Upper lobe of left lung (tissue), 6 donors: ENCODE measurements around the gene IRS1. TPM values are rescaled to one million over a fixed set of nuclear protein-coding genes. Genes with fewer than 3 reads are reported as not detected.

ENCODE experiments used
- ATAC-seq, 2 donors: fragments of 200-7000 bp; cut with Tn5 transposase; one replicate each; pipeline ENCODE4 v1.9.1; 2022; ENCODE audit warnings: mild to moderate bottlenecking in 2 of 2, moderate library complexity in 2 of 2; ENCODE audit not compliant: low FRiP score in 2 of 2
- DNase-seq, 2 donors: peaks; one replicate each; pipeline ENCODE4 v3.0.0-alpha.2; 2019 to 2020
- H3K27ac ChIP-seq, 4 donors: fragments of 200-600 bp; sonication (generic); one replicate each; pipeline ENCODE4 v1.5.1; 2016 to 2019
- H3K27me3 ChIP-seq, 4 donors: fragments of 200-600 bp; sonication (generic); one replicate each; pipeline ENCODE4 v1.5.1; 2017 to 2019
- H3K36me3 ChIP-seq, 4 donors: fragments of 200-600 bp; sonication (generic); one replicate each; pipeline ENCODE4 v1.5.1; 2016 to 2019
- H3K4me1 ChIP-seq, 4 donors: fragments of 200-600 bp; sonication (generic); one replicate each; pipeline ENCODE4 v1.5.1; 2018 to 2019
- H3K4me3 ChIP-seq, 4 donors: fragments of 200-600 bp; sonication (generic); one replicate each; pipeline ENCODE4 v1.5.1; 2017 to 2019; ENCODE audit warnings: mild to moderate bottlenecking in 2 of 4, moderate library complexity in 1 of 4
- H3K9me3 ChIP-seq, 4 donors: fragments of 200-600 bp; sonication (generic); one replicate each; pipeline ENCODE4 v1.5.1; 2018 to 2019
- CTCF ChIP-seq, 6 experiments: fragments of 450-650 bp in 4 of 6; fragments of 200-600 bp in 2 of 6; sonication (generic) in 2 of 6; IDR thresholded peaks; one replicate each; pipeline ENCODE4 v1.5.1; 2016 to 2019; ENCODE audit warnings: antibody characterized with exemption in 6 of 6
- EP300 ChIP-seq, 4 donors: sonication (generic); formaldehyde crosslinking; IDR thresholded peaks; one replicate each; pipeline ENCODE4 v1.5.1; 2017; ENCODE audit warnings: antibody characterized with exemption in 4 of 4, control low read depth in 2 of 4
- POLR2A ChIP-seq, 4 donors: fragments of 450-650 bp; IDR thresholded peaks; one replicate each; pipeline ENCODE4 v1.5.1; 2016 to 2017; ENCODE audit warnings: antibody characterized with exemption in 4 of 4, mild to moderate bottlenecking in 2 of 4
- POLR2AphosphoS5 ChIP-seq, 2 donors: sonication (generic); formaldehyde crosslinking; IDR thresholded peaks; one replicate each; pipeline ENCODE4 v1.5.1; 2017; ENCODE audit warnings: antibody characterized with exemption in 2 of 2
- WGBS, 2 donors: methylation state at CpG; one replicate each; pipeline ENCODE4 v1.1.5; 2017 to 2018; 5-methylcytosine and 5-hydroxymethylcytosine counted together
- total RNA-seq, 6 donors: library from RNA; depleted of rRNA in 4 of 6; stranded (reverse); fragments of >200 nt in 4 of 6; gene quantifications; one replicate each; pipeline versions ENCODE4 v1.1.0 to v1.2.1, GENCODE V29; 2016 to 2021
- donor health status: DM: no; HTN: no; CAD: no; lungs with moderate emphysema.
- donor health status: DM: no; HTN: yes; CAD: no; lungs with severe emphysema.

The IRS1 gene
- total RNA-seq, 6 donors from 2014 or later, result 9.3 to 14.3 (median 12.4) TPM

- 52 to 54% methylated on average over 7 of the region's 7 CpGs for WGBS, 2 donors
- H3K4me1 ChIP-seq, result peaks cover 32 to 63% (median 44%) of the 10 kb centered on the region in 4 donors
Measured at GRCh38 chr2:226792155-226792881, 7.3 kb downstream of the IRS1 start.

GRCh38 chr2:226791487-226792081 is 8.0 kb downstream of the IRS1 start:
- Histone ChIP-seq H3K9me3 (no peaks in the 10 kb centered on the region), H3K36me3 (peaks cover 0 to 4% (median 0%) of the 10 kb centered on the region in 4 donors), H3K27me3 (no peaks in the 10 kb centered on the region), H3K4me1 (peaks cover 32 to 60% (median 44%) of the 10 kb centered on the region in 4 donors), H3K27ac (peak overlapping the region; percentile 88 to 92 (median 89)), H3K4me3 (peak overlapping the region; percentile 57 to 91 (median 70))
- DNase-seq, result peak; percentile 91 to 99
- TF ChIP-seq POLR2AphosphoS5 (IDR thresholded peaks at IDR 0.05) (peak in 1 of 2 donors; percentile 28), POLR2A (IDR thresholded peaks at IDR 0.05) (peak in 3 of 4 donors; percentile 19 to 83 (median 48)), EP300 (IDR thresholded peaks at IDR 0.05) (no peak), CTCF (IDR thresholded peaks at IDR 0.05) (peak; percentile 62 to 91 (median 86))
- peak; percentile 96 to 99 for ATAC-seq
- WGBS, 2 donors, result 1% methylated on average over 19 to 33 of the region's 56 CpGs

More at GRCh38 chr2:226792155-226792881, 7.3 kb downstream of the IRS1 start:
- peaks cover 0 to 4% (median 0%) of the 10 kb centered on the region in 4 donors for H3K36me3 ChIP-seq
- DNase-seq (no peak), ATAC-seq (no peak)
- H3K9me3 ChIP-seq, result no peaks in the 10 kb centered on the region
- peak overlapping the region; percentile 57 to 91 (median 70) for H3K4me3 ChIP-seq
- no peaks in the 10 kb centered on the region for H3K27me3 ChIP-seq
- no peak for TF ChIP-seq EP300 (IDR thresholded peaks at IDR 0.05)
- no peak for TF ChIP-seq POLR2A (IDR thresholded peaks at IDR 0.05)
- peak overlapping the region; percentile 88 to 92 (median 89) for H3K27ac ChIP-seq

DNA sequence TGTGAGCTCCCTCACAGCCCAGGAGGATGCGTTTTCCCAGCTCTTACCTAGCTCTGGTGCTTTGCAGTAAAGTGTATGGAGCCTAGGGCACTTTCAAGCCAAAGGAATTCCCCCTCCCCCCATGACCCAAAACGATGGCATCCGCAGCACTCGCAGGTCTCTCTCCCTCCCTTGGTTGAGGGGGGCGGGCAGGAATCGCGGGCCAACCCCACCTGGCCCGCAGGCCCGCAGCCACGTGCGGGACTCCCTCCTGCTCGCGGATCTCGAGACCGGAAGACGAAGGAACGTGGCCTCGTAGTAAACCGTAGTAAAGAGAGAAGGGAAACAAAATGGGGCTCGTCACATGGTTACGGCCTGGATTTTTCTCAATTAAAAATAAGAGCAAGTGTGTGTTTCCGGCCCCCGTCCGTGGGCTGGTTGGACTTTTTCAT is 8.5 kb downstream of the IRS1 start:
- peak overlapping the region; percentile 26 to 91 (median 64) for H3K4me3 ChIP-seq
- no peak for TF ChIP-seq POLR2A (IDR thresholded peaks at IDR 0.05)
- peak; percentile 15 to 30 for TF ChIP-seq POLR2AphosphoS5 (IDR thresholded peaks at IDR 0.05)

DNA sequence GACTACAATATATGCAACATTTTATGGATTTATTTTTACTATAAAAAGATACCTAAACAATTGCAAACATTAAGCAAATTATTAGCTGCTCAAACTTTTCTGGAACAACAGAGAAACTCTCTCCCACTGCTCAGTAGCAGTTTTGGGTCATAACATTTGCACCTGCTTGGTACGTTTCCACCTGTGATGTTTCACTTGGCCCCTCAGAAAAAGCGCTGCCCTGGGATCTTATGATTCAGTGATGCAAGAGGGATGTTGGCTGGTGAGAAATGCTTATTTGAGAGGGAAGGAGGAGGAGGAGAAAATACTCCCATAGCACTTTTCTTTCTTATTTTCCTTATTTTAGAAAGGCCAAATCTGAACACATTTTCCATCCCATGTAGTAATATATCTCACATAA is 9.2 kb downstream of the IRS1 start:
- Histone ChIP-seq H3K27me3 (no peaks in the 10 kb centered on the region), H3K36me3 (no peaks in the 10 kb centered on the region), H3K9me3 (no peaks in the 10 kb centered on the region), H3K4me3 (peak overlapping the region in 1 of 4 donors; percentile 91), H3K27ac (peak overlapping the region; percentile 88 to 92 (median 89)), H3K4me1 (peaks cover 29 to 48% (median 34%) of the 10 kb centered on the region in 4 donors)
- no peak for DNase-seq
- ATAC-seq, result no peak
- 85 to 94% methylated on average over 2 of the region's 2 CpGs for WGBS, 2 donors
- no peak for TF ChIP-seq EP300 (IDR thresholded peaks at IDR 0.05)
- no peak for TF ChIP-seq CTCF (IDR thresholded peaks at IDR 0.05)
- no peak for TF ChIP-seq POLR2AphosphoS5 (IDR thresholded peaks at IDR 0.05)
- no peak for TF ChIP-seq POLR2A (IDR thresholded peaks at IDR 0.05)

More for the DNA sequence above, 8.5 kb downstream of the IRS1 start:
- no peak for DNase-seq
- ATAC-seq, result peak; percentile 64 to 69
- Histone ChIP-seq H3K36me3 (peaks cover 0 to under 1% (median 0%) of the 10 kb centered on the region in 4 donors), H3K4me1 (peaks cover 32 to 55% (median 40%) of the 10 kb centered on the region in 4 donors), H3K27ac (peak overlapping the region; percentile 88 to 92 (median 89)), H3K9me3 (no peaks in the 10 kb centered on the region), H3K27me3 (no peaks in the 10 kb centered on the region)
- 1 to 4% methylated on average over 20 to 24 of the region's 24 CpGs for WGBS, 2 donors

GRCh38 chr2:226790011-226790410 is 9.6 kb downstream of the IRS1 start:
- Histone ChIP-seq H3K36me3 (no peaks in the 10 kb centered on the region), H3K9me3 (no peaks in the 10 kb centered on the region), H3K27ac (peak overlapping the region in 2 of 4 donors; percentile 19 to 90), H3K4me3 (no peak overlapping the region), H3K4me1 (peaks cover 25 to 44% (median 30%) of the 10 kb centered on the region in 4 donors), H3K27me3 (no peaks in the 10 kb centered on the region)
- TF ChIP-seq POLR2A (IDR thresholded peaks at IDR 0.05) (no peak), CTCF (IDR thresholded peaks at IDR 0.05) (no peak), POLR2AphosphoS5 (IDR thresholded peaks at IDR 0.05) (no peak), EP300 (IDR thresholded peaks at IDR 0.05) (no peak)
- WGBS, 2 donors, result 77 to 81% methylated on average over 1 of the region's 1 CpG
- no peak for ATAC-seq
- DNase-seq, result no peak
